Uterus (tissue), 2 donors: ENCODE data around the gene WIPF3.

Experiments used
- POLR2A ChIP-seq, 2 donors: fragments of 450-650 bp; IDR thresholded peaks; one replicate each; pipeline ENCODE4 v1.6.1; 2016; ENCODE audit warnings: antibody characterized with exemption in 2 of 2, mild to moderate bottlenecking in 1 of 2, moderate library complexity in 1 of 2
- TF ChIP-seq, protein P1 (sequence below), 4 experiments: fragments of 200-600 bp in 2 of 4; fragments of 450-650 bp in 2 of 4; sonication (generic) in 2 of 4; IDR thresholded peaks; one replicate each; pipeline ENCODE4 v1.5.1; 2016 to 2019; ENCODE audit warnings: antibody characterized with exemption in 4 of 4, mild to moderate bottlenecking in 2 of 4, moderate library complexity in 1 of 4

- TF ChIP-seq POLR2A (IDR thresholded peaks at IDR 0.05) = no peak
- TF ChIP-seq, protein P1, sequence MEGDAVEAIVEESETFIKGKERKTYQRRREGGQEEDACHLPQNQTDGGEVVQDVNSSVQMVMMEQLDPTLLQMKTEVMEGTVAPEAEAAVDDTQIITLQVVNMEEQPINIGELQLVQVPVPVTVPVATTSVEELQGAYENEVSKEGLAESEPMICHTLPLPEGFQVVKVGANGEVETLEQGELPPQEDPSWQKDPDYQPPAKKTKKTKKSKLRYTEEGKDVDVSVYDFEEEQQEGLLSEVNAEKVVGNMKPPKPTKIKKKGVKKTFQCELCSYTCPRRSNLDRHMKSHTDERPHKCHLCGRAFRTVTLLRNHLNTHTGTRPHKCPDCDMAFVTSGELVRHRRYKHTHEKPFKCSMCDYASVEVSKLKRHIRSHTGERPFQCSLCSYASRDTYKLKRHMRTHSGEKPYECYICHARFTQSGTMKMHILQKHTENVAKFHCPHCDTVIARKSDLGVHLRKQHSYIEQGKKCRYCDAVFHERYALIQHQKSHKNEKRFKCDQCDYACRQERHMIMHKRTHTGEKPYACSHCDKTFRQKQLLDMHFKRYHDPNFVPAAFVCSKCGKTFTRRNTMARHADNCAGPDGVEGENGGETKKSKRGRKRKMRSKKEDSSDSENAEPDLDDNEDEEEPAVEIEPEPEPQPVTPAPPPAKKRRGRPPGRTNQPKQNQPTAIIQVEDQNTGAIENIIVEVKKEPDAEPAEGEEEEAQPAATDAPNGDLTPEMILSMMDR (IDR thresholded peaks at IDR 0.05) = no peak
These were observed 73.3 kb downstream of the WIPF3 start for GRCh38 chr7:29879609-29880008.
